Occipital lobe (tissue), 2 donors: Measurements from ENCODE around the gene RPS6KB1. TPM values are rescaled to one million over a fixed set of nuclear protein-coding genes. Genes with fewer than 3 reads are reported as not detected.
"Not testable (repeated sequence)": the region's sequence is repeated elsewhere in the genome, so short reads cannot be mapped to it uniquely, and the experiment has no call there.

Experiments used
- DNase-seq: peaks from one replicate; lab custom pipeline; 2025; lab: John Stamatoyannopoulos, UW
- total RNA-seq: library from RNA; depleted of rRNA; stranded (reverse); fragments of >200 nt; gene quantifications from one replicate; pipeline ENCODE4 v1.2.3, GENCODE V29; 2014

RPS6KB1 gene
- total RNA-seq = 50.1 TPM

DNA sequence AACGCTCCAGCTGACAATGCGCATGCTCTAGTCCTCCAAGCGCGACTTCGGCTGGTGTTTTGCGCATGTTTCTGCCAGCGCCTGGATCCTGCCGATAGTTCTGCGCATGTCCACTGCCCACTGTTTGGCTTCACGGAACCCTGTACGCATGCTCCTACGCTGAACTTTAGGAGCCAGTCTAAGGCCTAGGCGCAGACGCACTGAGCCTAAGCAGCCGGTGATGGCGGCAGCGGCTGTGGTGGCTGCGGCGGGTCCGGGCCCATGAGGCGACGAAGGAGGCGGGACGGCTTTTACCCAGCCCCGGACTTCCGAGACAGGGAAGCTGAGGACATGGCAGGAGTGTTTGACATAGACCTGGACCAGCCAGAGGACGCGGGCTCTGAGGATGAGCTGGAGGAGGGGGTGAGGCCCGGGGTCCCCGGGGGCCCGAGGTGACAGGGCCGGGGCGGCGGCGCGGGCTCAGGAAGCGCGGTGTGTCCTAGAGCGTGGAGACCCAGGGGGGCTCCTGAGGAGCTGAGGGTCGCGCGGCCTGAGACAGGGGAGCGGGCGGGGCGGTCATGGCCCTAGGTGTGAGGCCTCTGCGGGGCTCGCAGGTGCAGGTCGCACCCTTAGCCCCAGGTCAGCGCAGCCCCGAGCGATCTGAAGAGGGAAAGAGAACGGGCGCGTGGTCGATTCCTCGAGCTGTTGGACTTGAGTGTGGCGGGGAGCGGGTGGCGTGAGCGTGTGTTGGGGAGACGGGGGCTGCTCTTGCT lies at the start of gene RPS6KB1, which contains the start of gene TUBD1:
RPS6KB1 (plus strand) TSS at position 198 of the 752 bp plus-strand sequence; CDS start at position 262, 64 bp downstream.
TUBD1 (minus strand) TSS at position 20 of the 752 bp plus-strand sequence. CDS start 1,941 bp downstream, outside the sequence.
- peak; percentile 94 for DNase-seq

DNA sequence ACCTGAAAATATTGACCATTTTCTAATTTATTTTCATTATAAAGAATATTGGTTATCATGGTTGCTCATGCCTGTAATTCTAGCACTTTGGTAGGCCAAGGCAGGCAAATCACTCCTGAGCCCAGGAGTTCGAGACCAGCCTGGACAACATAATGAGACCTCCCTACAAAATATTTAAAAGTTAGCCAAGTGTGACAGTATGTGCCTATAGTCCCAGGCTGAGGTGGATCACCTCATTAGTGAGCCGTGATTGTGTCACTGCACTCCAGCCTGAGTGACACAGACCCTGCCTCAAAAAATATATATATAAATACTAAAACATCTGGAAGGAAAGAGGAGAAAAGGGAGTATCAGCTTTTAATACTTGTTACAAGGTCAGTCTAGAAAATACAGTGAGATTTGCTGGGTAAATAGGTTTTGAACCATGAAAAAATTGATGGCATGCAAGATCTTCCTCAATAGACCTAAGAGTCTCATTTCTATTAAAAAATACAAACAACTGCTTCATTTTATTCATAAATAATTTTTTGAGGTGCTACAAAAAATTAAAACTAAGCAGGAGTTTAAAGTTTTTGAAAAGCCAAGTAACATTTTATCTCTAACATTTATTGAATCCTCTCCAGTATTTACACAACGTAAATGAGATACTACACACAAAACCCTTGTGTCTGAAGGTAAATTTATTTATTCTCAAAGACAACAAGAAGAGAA lies 47.9 kb upstream of the RPS6KB1 start:
- no peak for DNase-seq

DNA sequence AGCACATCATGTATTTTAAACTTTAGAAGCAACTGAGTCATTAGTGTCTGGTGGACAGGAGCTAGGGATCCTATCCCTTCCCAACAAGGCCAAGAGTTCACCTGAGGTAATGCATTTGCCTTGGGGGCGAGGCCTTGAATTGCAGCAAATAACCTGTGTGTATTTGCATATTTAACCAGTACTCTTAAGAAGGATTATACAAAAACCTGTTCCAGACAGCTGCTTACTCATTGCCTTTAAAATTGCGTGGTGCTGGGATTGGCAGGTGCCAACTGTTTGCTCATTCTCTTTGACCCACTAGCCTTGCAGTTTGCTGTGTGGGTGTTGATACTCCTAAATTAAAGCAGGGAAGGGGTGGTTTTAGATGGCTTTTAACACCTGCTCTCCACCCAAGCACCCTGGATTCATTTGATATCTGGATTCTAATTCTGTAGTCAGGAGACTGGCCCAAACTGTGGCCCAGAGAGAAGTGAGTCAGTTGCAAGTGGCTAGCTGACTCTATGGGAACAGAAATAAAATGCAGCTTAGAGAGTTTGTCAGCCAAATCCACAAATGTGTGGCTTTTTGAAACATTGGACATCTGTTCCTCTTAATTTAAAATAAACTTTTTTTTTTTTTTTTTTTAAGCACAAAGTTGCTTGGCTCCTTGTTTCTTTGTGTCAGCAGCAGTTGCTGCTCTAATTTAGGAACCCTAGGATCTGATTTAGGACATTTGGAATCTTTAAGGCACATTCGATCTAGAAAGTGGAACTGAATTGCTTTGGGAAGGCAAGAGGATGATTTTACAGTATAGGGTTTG lies 47.1 kb upstream of the RPS6KB1 start:
- DNase-seq = peak; percentile 25

DNA sequence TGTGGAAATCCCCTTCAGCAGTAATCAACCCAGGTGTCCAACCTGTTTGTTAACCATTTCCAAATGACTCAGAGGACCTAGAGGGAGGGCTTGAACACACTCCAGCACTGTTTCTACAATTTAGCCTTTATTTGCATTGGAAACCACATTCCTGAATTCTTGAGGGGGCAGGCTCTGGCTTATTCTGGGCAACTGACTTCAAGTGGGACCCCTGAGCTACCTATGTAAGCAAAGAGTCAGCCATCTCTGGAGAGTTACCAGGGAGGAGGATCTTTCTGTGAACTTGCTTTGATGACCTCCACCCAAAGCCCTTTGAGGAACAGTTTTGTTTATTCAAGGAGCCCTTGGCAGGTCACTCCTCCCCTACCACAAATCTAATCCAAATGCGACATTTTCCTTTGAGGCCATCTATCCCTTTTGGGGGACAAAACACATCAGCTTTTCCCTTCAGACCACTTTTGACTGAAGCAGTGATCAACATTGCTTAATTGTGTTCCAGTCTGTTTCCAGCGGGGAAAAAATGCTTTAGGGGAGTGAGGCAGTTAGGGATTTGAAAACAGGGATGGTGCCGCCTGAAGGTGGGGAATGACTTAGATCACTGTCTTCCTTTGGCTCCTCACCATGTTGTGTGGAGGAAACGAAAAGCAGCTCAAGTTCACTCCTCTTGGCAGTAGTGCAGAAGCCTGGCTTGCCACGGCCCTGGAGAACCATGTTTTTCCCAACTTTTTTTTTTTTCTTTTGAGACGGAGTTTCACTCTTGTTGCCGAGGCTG lies 46.3 kb upstream of the RPS6KB1 start:
- no peak for DNase-seq

DNA sequence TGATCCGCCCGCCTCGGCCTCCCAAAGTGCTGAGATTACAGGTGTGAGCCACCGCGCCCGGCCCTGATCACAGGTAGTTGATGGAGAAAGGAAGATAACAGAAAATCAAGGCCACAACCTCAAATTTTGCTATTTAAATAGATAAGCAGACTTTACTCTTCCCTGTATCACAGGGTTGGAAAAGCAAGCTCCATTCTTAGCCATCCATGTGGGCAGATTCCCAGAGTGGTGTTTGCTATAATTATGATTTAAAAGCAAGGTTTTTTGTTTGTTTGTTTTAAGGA lies 44.6 kb upstream of the RPS6KB1 start:
- no peak for DNase-seq

DNA sequence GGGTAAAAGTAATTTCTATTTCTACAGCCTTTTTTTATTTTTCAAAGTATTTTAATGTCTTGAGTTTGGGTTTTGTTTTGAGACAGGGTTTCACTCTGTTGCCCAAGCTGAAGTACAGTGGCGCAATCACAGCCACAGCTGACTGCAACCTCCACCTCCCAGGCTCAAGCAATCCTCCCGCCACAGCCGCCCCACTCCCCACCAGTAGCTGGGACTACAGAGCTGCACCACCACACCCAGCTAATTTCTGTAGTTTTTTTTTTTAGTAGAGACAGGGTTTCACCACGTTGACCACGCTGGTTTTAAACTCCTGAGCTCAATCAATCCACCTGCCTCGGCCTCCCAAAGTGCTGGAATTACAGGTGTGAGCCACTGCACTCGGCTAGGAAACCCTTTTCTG lies 44.1 kb upstream of the RPS6KB1 start:
- no peak for DNase-seq

DNA sequence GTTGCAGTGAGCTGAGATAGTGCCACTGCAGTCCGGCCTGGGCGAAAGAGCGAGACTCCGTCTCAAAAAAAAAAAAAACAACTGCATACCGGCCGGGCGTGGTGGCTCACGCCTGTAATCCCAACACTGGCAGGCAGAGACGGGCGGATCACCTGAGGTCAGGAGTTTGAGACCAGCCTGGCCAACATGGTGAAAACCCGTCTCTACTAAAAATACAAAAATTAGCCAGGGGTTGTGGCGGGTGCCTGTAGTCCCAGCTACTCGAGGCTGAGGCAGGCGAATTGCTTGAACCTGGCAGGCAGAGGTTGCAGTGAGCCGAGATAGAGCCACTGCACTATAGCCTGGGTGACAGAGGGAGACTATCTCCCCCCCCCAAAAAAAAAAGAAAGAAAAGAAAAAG lies 42.6 kb upstream of the RPS6KB1 start:
- not testable (repeated sequence) for DNase-seq

DNA sequence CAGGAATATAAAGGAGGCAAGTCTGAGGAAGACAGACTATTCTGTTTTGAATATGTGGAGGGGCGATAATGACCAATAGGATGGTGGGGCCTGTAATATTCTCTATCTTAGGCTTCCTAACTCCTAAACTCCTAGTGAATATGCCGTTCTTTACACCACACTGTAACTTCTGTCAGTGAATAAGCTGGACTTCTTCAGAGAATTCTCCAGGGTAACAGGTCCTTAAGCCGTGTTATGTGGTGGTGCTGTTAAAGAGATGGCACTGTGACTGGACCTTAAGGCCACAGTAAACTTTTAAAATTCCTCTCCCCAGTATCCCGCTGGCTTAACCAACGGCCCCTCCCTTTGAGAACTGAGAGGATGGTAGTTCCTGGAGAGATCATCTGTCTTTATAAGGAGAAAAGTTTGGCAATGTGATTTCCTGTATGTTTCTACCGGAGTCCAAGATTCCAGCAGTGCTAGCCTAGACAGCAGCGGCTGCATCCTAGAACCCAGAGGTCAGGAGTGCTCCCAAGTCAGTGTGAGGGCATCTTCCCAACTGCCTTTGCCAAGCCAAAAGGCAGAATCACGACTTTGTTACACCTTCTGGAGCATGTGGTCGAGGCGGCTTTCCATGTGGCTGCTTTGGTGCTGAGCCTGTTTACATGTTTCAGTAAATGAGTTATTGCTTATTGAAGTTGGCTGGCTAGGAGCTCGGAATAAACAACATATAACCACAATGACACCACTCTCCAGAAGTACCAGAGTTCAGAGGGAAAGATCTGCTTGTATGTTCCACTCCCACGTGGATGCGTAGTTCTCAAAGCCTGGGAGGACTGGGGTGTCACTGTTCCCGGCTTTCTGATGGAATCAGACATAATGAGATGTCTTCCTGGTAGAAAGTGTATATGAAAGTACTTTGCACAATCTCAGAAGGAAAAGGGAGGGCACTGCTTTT lies 41.2 kb upstream of the RPS6KB1 start:
- no peak for DNase-seq

DNA sequence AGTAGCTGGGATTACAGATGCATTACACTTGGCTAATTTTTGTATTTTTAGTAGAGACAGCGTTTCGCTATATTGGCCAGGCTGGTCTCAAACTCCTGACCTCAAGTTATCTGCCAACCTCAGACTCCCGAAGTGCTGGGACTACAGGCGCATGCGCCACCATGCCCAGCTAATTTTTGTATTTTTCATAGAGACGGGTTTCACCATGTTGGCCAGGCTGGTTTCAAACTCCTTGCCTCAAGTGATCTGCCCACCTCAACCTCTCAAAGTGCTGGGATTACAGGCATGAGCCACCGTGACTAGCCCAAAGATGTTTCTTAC lies 40.1 kb upstream of the RPS6KB1 start:
- not testable (repeated sequence) for DNase-seq

DNA sequence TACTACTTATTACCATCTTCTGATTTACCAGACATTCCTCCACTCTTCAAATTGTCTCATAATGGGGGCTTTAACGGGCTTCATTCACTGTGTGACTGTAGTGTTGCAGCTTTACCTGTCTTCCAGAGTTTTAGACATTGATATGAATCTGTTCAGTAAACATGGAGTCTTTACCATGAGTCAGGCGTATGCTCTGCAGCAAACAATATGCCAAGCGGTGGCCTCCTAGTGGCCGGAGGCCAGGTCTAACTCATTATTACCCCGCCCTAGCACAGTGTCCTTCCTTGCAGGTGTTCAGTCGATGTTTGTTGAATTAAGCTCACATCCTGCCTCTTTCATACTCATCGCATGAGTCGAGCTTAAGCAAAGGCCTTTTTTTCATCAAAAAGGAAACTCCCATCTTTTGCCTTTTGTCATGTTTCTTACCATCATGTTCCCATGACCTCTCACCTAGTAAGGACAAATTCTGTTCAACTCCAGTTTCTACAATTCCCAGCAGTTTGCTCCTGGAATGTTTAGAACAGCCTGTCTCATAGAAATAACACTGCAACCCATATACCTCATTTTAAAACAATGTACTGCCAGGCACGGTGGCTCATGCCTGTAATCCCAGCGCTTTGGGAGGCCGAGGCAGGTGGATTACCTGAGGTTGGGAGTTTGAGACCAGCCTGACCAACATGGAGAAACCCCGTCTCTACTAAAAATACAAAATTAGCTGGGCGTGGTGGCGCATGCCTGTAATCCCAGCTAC lies 39.6 kb upstream of the RPS6KB1 start:
- DNase-seq = no peak

DNA sequence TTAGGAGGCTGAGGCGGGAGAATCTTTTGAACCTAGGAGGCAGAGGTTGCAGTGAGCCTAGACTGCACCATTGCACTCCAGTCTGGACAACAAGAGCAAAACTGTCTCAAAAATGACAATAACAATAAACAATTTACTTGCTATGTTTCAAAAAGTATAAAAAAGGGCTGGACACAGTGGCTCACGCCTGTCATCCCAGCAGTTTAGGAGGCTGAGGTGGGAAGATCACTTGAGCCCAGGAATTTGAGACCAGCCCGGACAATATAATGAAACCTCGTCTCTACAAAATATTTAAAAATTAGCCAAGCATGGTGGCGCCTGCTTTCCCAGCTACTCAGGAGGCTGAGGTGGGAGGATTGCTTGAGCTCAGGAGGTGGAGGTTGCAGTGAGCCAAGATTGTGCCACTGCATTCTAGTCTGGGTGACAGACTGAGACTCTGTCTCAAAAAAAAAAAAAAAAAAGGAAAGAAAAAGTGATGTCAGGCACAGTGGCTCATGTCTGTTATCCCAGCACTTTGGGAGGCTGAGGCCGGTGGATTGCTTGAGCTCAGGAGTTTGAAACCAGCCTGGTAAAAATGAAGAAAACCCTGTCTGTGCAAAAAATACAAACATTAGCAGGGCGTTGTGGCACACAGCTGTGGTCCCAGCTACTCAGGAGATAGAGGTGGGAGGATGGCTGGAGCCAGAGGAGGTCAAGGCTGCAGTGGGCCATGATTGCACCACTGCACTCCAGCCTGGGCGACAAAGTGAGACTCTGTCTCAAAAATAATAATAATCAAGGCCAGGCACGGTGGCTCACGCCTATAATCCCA lies 38.8 kb upstream of the RPS6KB1 start:
- not testable (repeated sequence) for DNase-seq

DNA sequence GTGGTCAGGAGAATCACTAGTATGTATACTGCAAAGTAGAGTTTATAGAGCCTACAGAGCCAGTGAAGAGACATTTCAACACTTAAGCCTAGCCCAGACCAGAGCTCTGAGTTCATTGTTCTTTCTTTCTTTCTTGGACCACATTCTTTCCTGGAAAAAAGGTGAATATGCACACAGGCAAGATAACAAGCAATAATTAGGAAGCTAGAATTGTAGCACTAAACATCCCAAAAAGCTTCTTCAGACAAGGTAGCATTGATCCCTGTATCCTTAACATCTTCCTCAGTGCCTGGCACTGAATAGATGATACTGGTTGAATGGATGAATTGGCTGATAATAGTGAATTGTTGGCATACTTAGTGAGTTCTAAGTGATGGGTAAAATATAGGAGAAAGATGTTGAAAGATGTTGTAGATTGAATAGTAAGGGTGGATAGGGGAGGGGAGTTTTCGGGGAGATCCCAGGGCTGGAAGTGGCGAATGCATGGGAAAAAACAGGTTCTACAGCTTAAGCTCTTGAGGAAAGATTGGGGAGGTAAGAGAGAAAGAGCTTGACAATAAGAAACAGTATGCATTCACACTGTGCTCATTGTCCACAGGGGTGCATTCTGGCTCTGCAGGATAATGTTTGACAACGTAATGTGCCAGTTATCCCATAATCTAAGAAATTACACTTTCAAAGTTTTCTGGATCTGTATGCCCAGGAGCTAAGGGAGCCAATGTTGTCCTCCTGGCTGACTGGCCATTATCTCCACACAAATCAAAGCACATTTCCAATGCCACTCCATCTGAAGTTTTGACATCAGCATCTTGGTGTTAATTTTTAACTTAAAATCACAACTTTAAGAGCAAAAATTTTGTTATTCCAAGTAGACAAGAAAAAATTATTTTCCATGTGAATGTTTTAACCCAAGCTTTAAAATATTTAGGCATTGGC lies 35.8 kb upstream of the RPS6KB1 start:
- no peak for DNase-seq

DNA sequence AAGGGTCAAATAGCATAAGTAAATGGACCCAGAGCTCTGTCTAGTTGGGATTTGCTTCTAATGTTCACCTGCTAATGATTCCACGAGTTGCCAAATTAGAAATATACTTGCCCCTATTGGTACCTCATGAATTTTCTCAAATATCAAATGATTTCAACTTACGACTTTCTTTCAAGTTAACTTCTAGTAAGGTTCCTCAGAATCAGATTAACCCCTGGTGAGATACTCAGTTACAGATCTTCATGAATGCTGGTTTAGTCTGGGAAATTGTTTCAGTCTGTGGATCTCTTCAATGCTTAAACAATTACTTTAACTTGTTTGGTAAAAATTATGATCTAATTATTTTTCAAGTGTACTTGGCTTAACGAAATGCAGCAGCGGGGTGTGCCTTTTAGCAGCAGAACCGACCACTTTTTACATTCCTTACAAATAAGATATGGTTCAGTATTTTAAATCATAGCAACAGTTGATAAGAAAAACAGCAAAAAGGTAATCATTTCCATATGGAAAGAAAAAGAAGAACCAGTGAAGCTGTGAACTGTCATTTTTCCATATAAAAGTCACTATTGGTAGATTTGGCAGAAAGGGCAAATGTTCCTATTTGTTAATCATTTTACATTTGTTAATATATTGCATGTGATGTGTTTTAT lies 34.6 kb upstream of the RPS6KB1 start:
- no peak for DNase-seq

DNA sequence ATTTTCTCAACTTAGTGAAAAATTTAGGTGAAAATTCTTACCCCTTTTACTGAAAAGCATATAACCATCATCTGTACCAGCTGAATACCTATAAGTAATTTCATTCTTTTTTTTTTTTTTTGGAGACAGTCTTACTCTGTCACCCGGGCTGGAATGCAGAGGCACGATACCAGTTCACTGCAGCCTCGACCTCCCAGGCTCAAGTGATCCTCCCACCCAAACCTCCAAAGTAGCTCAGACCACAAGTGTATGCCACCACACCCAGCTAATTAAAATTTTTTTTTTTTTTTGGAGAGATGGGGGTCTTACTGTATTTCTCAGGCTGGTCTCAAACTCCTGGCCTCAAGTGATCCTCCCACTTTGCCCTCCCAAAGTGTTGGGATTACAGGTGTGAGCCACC lies 34.0 kb upstream of the RPS6KB1 start:
- DNase-seq = no peak

DNA sequence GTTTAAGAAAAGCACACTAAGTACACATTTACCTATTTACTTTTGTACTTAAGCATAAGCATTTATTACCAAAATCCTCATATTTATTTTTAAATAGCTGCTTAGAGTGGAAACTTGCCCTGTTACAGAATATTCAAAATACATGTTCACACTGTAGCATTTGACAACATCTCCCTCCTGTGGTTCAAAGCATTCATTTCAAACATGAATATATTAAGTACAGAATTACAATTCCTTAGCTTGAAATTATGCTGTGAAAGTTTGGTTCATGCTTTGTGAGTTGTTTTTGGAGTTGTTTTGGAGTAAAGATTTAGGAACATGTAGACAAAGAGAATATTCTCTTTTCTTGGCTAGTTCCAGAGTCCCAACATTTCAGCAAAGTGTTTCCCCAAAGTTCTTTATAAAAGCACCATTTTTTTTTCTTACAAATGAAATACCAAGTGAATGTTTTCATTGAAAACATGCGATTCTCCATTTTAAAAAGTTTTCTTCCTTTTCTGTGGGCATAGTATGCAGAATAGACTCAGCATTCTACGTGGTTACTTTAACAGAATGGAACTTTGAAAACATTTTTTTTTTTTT lies 33.4 kb upstream of the RPS6KB1 start:
- DNase-seq = no peak

DNA sequence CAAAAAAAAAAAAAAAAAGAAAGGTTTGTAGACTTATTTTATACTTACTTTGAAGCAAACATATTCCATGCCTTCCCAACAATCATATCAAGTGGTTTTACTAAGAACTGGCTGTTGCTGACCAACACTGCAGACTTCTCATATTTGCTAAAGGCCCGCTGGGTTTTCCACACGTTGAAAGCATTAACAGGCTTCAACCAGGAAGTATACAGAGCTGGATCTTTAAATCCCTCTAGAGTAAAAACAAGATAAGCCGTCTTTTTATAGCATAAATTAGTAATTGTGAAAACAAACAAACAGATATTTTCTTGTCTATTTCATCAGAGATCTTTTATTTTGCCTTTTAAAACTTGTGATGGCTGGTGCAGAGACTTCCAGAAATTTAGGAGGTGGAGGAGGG lies 29.3 kb upstream of the RPS6KB1 start:
- no peak for DNase-seq

DNA sequence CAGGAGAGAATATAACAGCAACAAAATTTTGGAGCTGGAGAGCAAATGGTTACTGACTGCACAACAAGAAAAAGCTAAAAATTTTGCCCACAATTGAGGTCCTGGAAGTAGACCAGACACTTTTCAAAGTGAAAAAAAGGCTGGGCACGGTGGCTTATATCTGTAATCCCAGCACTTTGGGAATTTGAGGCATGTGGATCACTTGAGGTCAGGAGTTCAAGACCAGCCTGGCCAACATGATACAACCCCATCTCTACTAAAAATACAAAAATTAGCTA lies 23.0 kb upstream of the RPS6KB1 start:
- no peak for DNase-seq
